Skeletal muscle tissue (tissue), 4 donors: ENCODE measurements around the gene WASHC3. TPM values are rescaled to one million over a fixed set of nuclear protein-coding genes. Genes with fewer than 3 reads are reported as not detected.
"Not testable (repeated sequence)": the region's sequence is repeated elsewhere in the genome, so short reads cannot be mapped to it uniquely, and the experiment has no call there.

ENCODE experiments used
- H3K27ac ChIP-seq: one replicate; pipeline ENCODE4 v1.7.0; 2013; ENCODE audit warnings: mild to moderate bottlenecking, low read depth, low read length, inconsistent platforms
- H3K27me3 ChIP-seq, 3 donors: one replicate each; pipeline ENCODE4 v1.7.0; 2013; ENCODE audit warnings: low read length in 3 of 3; ENCODE audit not compliant: control insufficient read depth in 3 of 3, insufficient read depth in 3 of 3
- H3K36me3 ChIP-seq, 3 donors: one replicate each; pipeline ENCODE4 v1.7.0; 2013; ENCODE audit warnings: low read length in 3 of 3; ENCODE audit not compliant: control insufficient read depth in 3 of 3, insufficient read depth in 3 of 3
- H3K4me1 ChIP-seq, 3 donors: one replicate each; pipeline ENCODE4 v1.7.0; 2013; ENCODE audit warnings: low read length in 3 of 3, mild to moderate bottlenecking in 3 of 3; ENCODE audit not compliant: control insufficient read depth in 3 of 3, insufficient read depth in 3 of 3
- H3K4me3 ChIP-seq, 3 donors: one replicate each; pipeline ENCODE4 v1.7.0; 2013; ENCODE audit warnings: low read length in 3 of 3
- H3K9ac ChIP-seq, 3 donors: one replicate each; pipeline ENCODE4 v1.7.0; 2013; ENCODE audit warnings: low read length in 3 of 3, mild to moderate bottlenecking in 3 of 3, moderate library complexity in 2 of 3, low read depth in 1 of 3
- H3K9me3 ChIP-seq, 3 donors: one replicate each; pipeline ENCODE4 v1.7.0; 2013; ENCODE audit warnings: low read length in 3 of 3; ENCODE audit not compliant: control insufficient read depth in 3 of 3
- total RNA-seq: library from RNA; depleted of rRNA; stranded (reverse); fragments of >200 nt; gene quantifications from one replicate; pipeline ENCODE4 v1.2.3, GENCODE V29; 2014
- donor health status: Osteomylitis.

The WASHC3 gene
- total RNA-seq, 1 donor from 2014 or later = 40.7 TPM

- not testable (repeated sequence) for H3K27ac ChIP-seq, H3K4me1 ChIP-seq, H3K4me3 ChIP-seq, H3K9ac ChIP-seq, H3K9me3 ChIP-seq, H3K27me3 ChIP-seq
- H3K36me3 ChIP-seq = peaks cover 0 to 14% (median 8%) of the 10 kb centered on the region in 3 donors
Measured at GRCh38 chr12:102072092-102072491, 10.3 kb upstream of the WASHC3 start.

GRCh38 chr12:102069707-102070106, 7.9 kb upstream of the WASHC3 start:
- Histone ChIP-seq H3K9me3 (no peaks in the 10 kb centered on the region), H3K36me3 (peaks cover 0 to 2% (median 0%) of the 10 kb centered on the region in 3 donors), H3K4me1 (peaks cover 4% of the 10 kb centered on the region in 3 donors), H3K27me3 (no peaks in the 10 kb centered on the region), H3K9ac (peak overlapping the region in 1 of 3 donors; percentile 4), H3K27ac (no peak overlapping the region), H3K4me3 (no peak overlapping the region)

- Histone ChIP-seq H3K27ac (no peak overlapping the region), H3K9me3 (no peaks in the 10 kb centered on the region), H3K36me3 (no peaks in the 10 kb centered on the region), H3K27me3 (no peaks in the 10 kb centered on the region), H3K9ac (no peak overlapping the region), H3K4me3 (no peak overlapping the region), H3K4me1 (peaks cover 4% of the 10 kb centered on the region in 3 donors)
Measured at GRCh38 chr12:102067574-102068258, 5.9 kb upstream of the WASHC3 start.

- Histone ChIP-seq H3K4me1 (peaks cover 10 to 12% (median 10%) of the 10 kb centered on the region in 3 donors), H3K4me3 (no peak overlapping the region), H3K9me3 (no peaks in the 10 kb centered on the region), H3K27ac (no peak overlapping the region), H3K9ac (no peak overlapping the region), H3K36me3 (peaks cover 0 to 3% (median 0%) of the 10 kb centered on the region in 3 donors), H3K27me3 (no peaks in the 10 kb centered on the region)
Measured at GRCh38 chr12:102064476-102064875, 2.7 kb upstream of the WASHC3 start.

- no peaks in the 10 kb centered on the region for H3K27me3 ChIP-seq
- no peak overlapping the region for H3K9ac ChIP-seq
- peaks cover 0 to 11% (median 0%) of the 10 kb centered on the region in 3 donors for H3K36me3 ChIP-seq
- no peak overlapping the region for H3K4me3 ChIP-seq
- peaks cover 9 to 12% (median 10%) of the 10 kb centered on the region in 3 donors for H3K4me1 ChIP-seq
- H3K27ac ChIP-seq = no peak overlapping the region
- no peaks in the 10 kb centered on the region for H3K9me3 ChIP-seq
Measured at GRCh38 chr12:102063069-102063468, 1.3 kb upstream of the WASHC3 start.

- Histone ChIP-seq H3K36me3 (peaks cover 0 to 11% (median 0%) of the 10 kb centered on the region in 3 donors), H3K27me3 (no peaks in the 10 kb centered on the region), H3K4me1 (peaks cover 6 to 9% (median 6%) of the 10 kb centered on the region in 3 donors), H3K4me3 (peak overlapping the region; percentile 93 to 97 (median 97)), H3K27ac (no peak overlapping the region), H3K9ac (no peak overlapping the region), H3K9me3 (no peaks in the 10 kb centered on the region)
Measured at GRCh38 chr12:102062419-102062806, 622 bp upstream of the WASHC3 start.

GRCh38 chr12:102061096-102061559, 663 bp downstream of the WASHC3 start:
- Histone ChIP-seq H3K9ac (peak overlapping the region; percentile 80 to 94 (median 94)), H3K4me3 (peak overlapping the region; percentile 93 to 97 (median 97)), H3K9me3 (no peaks in the 10 kb centered on the region), H3K36me3 (peaks cover 0 to 18% (median 5%) of the 10 kb centered on the region in 3 donors), H3K27me3 (no peaks in the 10 kb centered on the region), H3K27ac (peak overlapping the region; percentile 88), H3K4me1 (peaks cover 6 to 8% (median 6%) of the 10 kb centered on the region in 3 donors)

GRCh38 chr12:102059343-102059742, 2.4 kb downstream of the WASHC3 start:
- H3K36me3 ChIP-seq = peaks cover 0 to 21% (median 5%) of the 10 kb centered on the region in 3 donors
- no peak overlapping the region for H3K9ac ChIP-seq
- no peaks in the 10 kb centered on the region for H3K27me3 ChIP-seq
- H3K27ac ChIP-seq = no peak overlapping the region
- H3K4me3 ChIP-seq = no peak overlapping the region
- H3K4me1 ChIP-seq = peaks cover 6 to 8% (median 6%) of the 10 kb centered on the region in 3 donors
- no peaks in the 10 kb centered on the region for H3K9me3 ChIP-seq

- no peaks in the 10 kb centered on the region for H3K9me3 ChIP-seq
- H3K36me3 ChIP-seq = peaks cover 0 to 41% (median 12%) of the 10 kb centered on the region in 3 donors
- H3K9ac ChIP-seq = no peak overlapping the region
- H3K4me1 ChIP-seq = no peaks in the 10 kb centered on the region
- H3K27ac ChIP-seq = no peak overlapping the region
- no peak overlapping the region for H3K4me3 ChIP-seq
- no peaks in the 10 kb centered on the region for H3K27me3 ChIP-seq
Measured at GRCh38 chr12:102054345-102054744, 7.4 kb downstream of the WASHC3 start.

GRCh38 chr12:102053062-102053349, 8.8 kb downstream of the WASHC3 start:
- no peaks in the 10 kb centered on the region for H3K9me3 ChIP-seq

More at GRCh38 chr12:102053062-102053349, 8.8 kb downstream of the WASHC3 start:
- Histone ChIP-seq H3K27me3 (no peaks in the 10 kb centered on the region), H3K36me3 (peaks cover 5 to 40% (median 17%) of the 10 kb centered on the region in 3 donors), H3K27ac (no peak overlapping the region), H3K4me3 (no peak overlapping the region), H3K9ac (no peak overlapping the region), H3K4me1 (no peaks in the 10 kb centered on the region)
